GM23248 (cell line): Measurements from ENCODE around the gene NHLRC3. TPM values are rescaled to one million over a fixed set of nuclear protein-coding genes. Genes with fewer than 3 reads are reported as not detected.
A peak's percentile ranks its signal among the peaks of the same experiment; 100 is the strongest.

Experiments used
- DNase-seq: peaks from one replicate; pipeline ENCODE4 v3.0.0-alpha.2; 2015
- H2AFZ ChIP-seq: fragments of 200-600 bp; sonication (generic); 2 replicates; pipeline ENCODE4 v1.6.1; 2016; ENCODE audit warnings: antibody characterized with exemption
- H3F3A ChIP-seq: fragments of 200-600 bp; sonication (generic); 2 replicates; pipeline ENCODE4 v1.6.1; 2016; ENCODE audit warnings: mild to moderate bottlenecking, antibody characterized with exemption, mixed run types; ENCODE audit not compliant: insufficient read depth
- H3K27ac ChIP-seq: fragments of 200-600 bp; sonication (generic); 2 replicates; pipeline ENCODE4 v1.5.1; 2016; ENCODE audit warnings: mild to moderate bottlenecking
- H3K27me3 ChIP-seq: fragments of 200-600 bp; sonication (generic); replicated peaks from 2 replicates; pipeline ENCODE4 v1.6.1; 2016; ENCODE audit warnings: mild to moderate bottlenecking; ENCODE audit not compliant: insufficient read depth
- H3K36me3 ChIP-seq: fragments of 200-600 bp; sonication (generic); 2 replicates; pipeline ENCODE4 v1.6.1; 2016; ENCODE audit warnings: low read depth, mild to moderate bottlenecking
- H3K4me1 ChIP-seq: fragments of 200-600 bp; sonication (generic); 2 replicates; pipeline ENCODE4 v1.6.1; 2016; ENCODE audit warnings: mild to moderate bottlenecking; ENCODE audit not compliant: insufficient read depth
- H3K4me2 ChIP-seq: fragments of 200-600 bp; sonication (generic); one replicate; pipeline ENCODE4 v1.6.1; 2016; ENCODE audit warnings: mild to moderate bottlenecking; ENCODE audit not compliant: unreplicated experiment
- H3K4me3 ChIP-seq: fragments of 200-600 bp; sonication (generic); 2 replicates; pipeline ENCODE4 v1.5.1; 2016; ENCODE audit warnings: mild to moderate bottlenecking
- H3K79me2 ChIP-seq: fragments of 200-600 bp; sonication (generic); 2 replicates; pipeline ENCODE4 v1.6.1; 2016; ENCODE audit warnings: mild to moderate bottlenecking; ENCODE audit not compliant: insufficient read depth
- H3K9ac ChIP-seq: fragments of 200-600 bp; sonication (generic); 2 replicates; pipeline ENCODE4 v1.6.1; 2016; ENCODE audit warnings: mild to moderate bottlenecking
- H3K9me2 ChIP-seq: fragments of 200-600 bp; sonication (generic); 2 replicates; pipeline ENCODE4 v1.6.1; 2016; ENCODE audit warnings: mixed run types, mild to moderate bottlenecking, moderate library complexity; ENCODE audit not compliant: insufficient read depth
- H3K9me3 ChIP-seq: fragments of 200-600 bp; sonication (generic); one replicate; pipeline ENCODE4 v1.6.1; 2017; ENCODE audit warnings: low read depth
- H4K20me1 ChIP-seq: fragments of 200-600 bp; sonication (generic); 2 replicates; pipeline ENCODE4 v1.6.0; 2016; ENCODE audit not compliant: insufficient read depth
- EZH2 ChIP-seq: fragments of 200-600 bp; sonication (generic); IDR thresholded peaks from 2 replicates; pipeline ENCODE4 v1.6.1; 2018; ENCODE audit warnings: antibody characterized with exemption, mild to moderate bottlenecking; ENCODE audit not compliant: insufficient read depth, poor library complexity, severe bottlenecking
- EZH2phosphoT487 ChIP-seq: fragments of 200-600 bp; sonication (generic); IDR thresholded peaks from 2 replicates; pipeline ENCODE4 v1.6.1; 2018; ENCODE audit warnings: antibody characterized with exemption, moderate library complexity, mild to moderate bottlenecking, low read depth; ENCODE audit not compliant: insufficient read depth
- WGBS, 2 experiments: methylation state at CpG; one replicate each; pipeline ENCODE4 v1.1.6; 2015 to 2017; ENCODE audit warnings: low lambda C conversion rate in 2 of 2, low coverage in 1 of 2; ENCODE audit errors: missing lambda C conversion rate in 2 of 2; 5-methylcytosine and 5-hydroxymethylcytosine counted together
- in situ Hi-C: fragments of 300-500 bp; cut with MboI; formaldehyde crosslinking; loops from 2 replicates; pipeline ENCODE4 v1.15.0; 2020
- polyA plus RNA-seq: library from polyadenylated mRNA; unstranded; fragments of >200 nt; fragmentation: Nextera tagmentation; extraction: Ambion mirVana; gene quantifications from 2 replicates; pipeline ENCODE4 v1.2.1, GENCODE V29; 2016
- total RNA-seq: library from RNA; depleted of rRNA; stranded (reverse); fragments of >200 nt; shearing (Covaris generic); gene quantifications from 2 replicates; pipeline ENCODE4 v1.2.3, GENCODE V29; 2014

Gene NHLRC3
- total and polyA plus RNA-seq, 2 experiments from 2014 or later = 7.6 to 7.8 TPM

DNA sequence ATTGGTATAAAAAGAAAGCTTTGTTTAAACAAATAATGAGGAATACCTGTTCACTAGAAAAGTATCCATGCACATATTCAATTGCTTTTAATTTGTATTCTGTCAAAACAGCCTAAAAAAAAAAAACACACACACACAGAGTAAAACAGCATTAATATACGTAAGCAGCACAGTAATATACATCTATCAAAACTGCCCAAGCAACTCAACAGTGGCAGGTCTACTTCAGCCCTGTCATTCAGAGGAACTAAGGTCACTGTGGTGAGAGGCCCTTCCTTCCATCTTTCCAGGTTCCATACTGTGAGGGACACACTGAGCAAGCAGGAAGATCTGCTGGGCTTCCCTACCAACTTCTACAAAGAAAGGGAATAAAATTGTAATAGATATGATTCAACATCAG, 4.2 kb upstream of the NHLRC3 start:
- Histone ChIP-seq H3K9ac (no peak overlapping the region), H3F3A (no peaks in the 10 kb centered on the region), H3K27ac (no peak overlapping the region), H3K4me2 (no peak overlapping the region), H3K9me2 (no peaks in the 10 kb centered on the region), H3K36me3 (no peaks in the 10 kb centered on the region), H3K9me3 (no peaks in the 10 kb centered on the region), H3K79me2 (peaks cover 77% of the 10 kb centered on the region), H3K27me3 (no peaks in the 10 kb centered on the region), H3K4me3 (no peak overlapping the region), H3K4me1 (peaks cover 12% of the 10 kb centered on the region; the same call in 1 of the 2 replicates), H4K20me1 (0 out of 2 replicates have a peak, but pooled peaks cover 4% of the 10 kb centered on the region), H2AFZ (no peak overlapping the region)
- WGBS, 2 experiments = 97 to 100% methylated on average over 1 of the region's 1 CpG
- DNase-seq = no peak
- in situ Hi-C loops = loop anchor here (25.0 kb wide), 1 partner anchor 578 kb away; the partner anchor contains the start of gene LHFPL6
- TF ChIP-seq EZH2 = no peak
- TF ChIP-seq EZH2phosphoT487 = no peak

DNA sequence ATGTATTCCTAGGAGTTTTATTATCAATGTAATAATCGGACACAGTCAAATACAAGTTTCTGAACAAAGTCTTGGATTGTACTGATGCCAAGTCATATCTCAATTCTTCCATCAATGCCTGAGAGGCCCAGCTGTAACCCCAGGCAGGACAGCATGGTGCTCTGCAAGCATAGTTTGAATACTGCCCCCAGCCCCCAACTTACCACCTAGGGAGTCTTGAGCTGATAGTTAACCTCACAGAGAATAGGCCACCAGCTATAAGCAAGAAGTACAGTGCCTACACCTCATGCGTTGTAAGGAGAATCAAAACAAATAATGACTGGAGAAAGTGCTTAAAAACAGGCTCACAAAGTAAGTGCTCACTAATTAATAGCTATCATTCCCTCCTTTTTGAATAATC, 3.1 kb upstream of the NHLRC3 start:
- TF ChIP-seq EZH2phosphoT487 (no peak), EZH2 (no peak)
- no peak overlapping the region for H3K27ac ChIP-seq
- no peaks in the 10 kb centered on the region for H3K9me2 ChIP-seq
- H3K4me1 ChIP-seq = peaks cover 17% of the 10 kb centered on the region
- peak overlapping the region; percentile 97 for H3K4me3 ChIP-seq
- H3K9ac ChIP-seq = peak overlapping the region; percentile 88
- H3K36me3 ChIP-seq = no peaks in the 10 kb centered on the region
- H4K20me1 ChIP-seq = 0 out of 2 replicates have a peak, but pooled peaks cover 4% of the 10 kb centered on the region
- H3K27me3 ChIP-seq = no peaks in the 10 kb centered on the region
- WGBS, 2 experiments = 65 to 77% methylated on average over 2 of the region's 2 CpGs
- no peaks in the 10 kb centered on the region for H3K9me3 ChIP-seq
- no peaks in the 10 kb centered on the region for H3F3A ChIP-seq
- peak overlapping the region; percentile 98 for H3K4me2 ChIP-seq
- peaks cover 82% of the 10 kb centered on the region for H3K79me2 ChIP-seq
- peak overlapping the region; percentile 99; the same call in 1 of the 2 replicates for H2AFZ ChIP-seq
- in situ Hi-C loops = loop anchor here (25.0 kb wide), 1 partner anchor 577 kb away; the partner anchor contains the start of gene LHFPL6
- DNase-seq = no peak

DNA sequence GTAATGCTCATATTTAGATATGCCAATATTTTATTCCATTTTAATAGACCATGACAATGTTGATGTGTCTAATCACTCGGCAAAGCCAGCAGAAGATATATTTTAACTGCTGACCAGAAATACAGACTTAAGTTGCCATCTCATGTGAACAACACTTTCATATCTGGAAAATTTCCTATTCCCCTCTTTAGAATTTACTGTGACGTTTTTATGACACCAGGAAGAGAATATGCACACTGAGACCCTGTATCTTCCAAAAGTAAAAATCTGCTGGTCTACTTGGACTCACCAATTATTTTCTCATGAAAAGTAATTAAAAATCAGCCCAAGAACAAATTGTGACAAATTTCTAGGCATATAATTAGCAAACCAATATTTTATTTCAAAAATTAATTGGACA, 2.5 kb upstream of the NHLRC3 start:
- Histone ChIP-seq H3F3A (no peaks in the 10 kb centered on the region), H3K4me3 (peak overlapping the region; percentile 97), H3K4me2 (peak overlapping the region; percentile 98), H3K27me3 (no peaks in the 10 kb centered on the region), H3K27ac (no peak overlapping the region), H4K20me1 (0 out of 2 replicates have a peak, but pooled peaks cover 4% of the 10 kb centered on the region), H3K79me2 (peaks cover 80% of the 10 kb centered on the region), H2AFZ (peak overlapping the region; percentile 99), H3K9ac (peak overlapping the region; percentile 88), H3K9me3 (no peaks in the 10 kb centered on the region), H3K9me2 (no peaks in the 10 kb centered on the region), H3K4me1 (peaks cover 17% of the 10 kb centered on the region), H3K36me3 (no peaks in the 10 kb centered on the region)
- DNase-seq = peak; percentile 8
- 6 to 19% methylated on average over 2 of the region's 2 CpGs for WGBS, 2 experiments
- in situ Hi-C loops = loop anchor here (25.0 kb wide), 1 partner anchor 577 kb away; the partner anchor contains the start of gene LHFPL6
- no peak for TF ChIP-seq EZH2phosphoT487
- TF ChIP-seq EZH2 = no peak

DNA sequence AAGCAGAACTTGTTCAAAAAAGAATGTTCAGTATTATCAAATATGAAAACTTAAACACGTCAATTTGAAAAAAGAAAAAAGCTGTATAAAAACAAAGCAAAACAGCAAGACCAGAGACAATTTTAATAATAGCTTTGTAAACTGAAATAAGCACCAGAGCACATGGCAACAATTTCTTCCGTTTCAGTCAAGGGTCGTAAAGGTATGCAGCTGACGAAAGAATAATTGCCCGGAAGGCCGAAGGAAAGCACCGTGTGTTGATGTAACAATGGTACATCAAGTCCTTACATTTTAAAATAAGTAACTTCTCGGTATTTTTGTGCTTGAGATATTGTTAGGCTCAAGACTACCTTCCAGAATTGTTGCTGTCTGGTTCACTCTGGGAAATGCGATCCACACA, 2.0 kb upstream of the NHLRC3 start:
- Histone ChIP-seq H3K9ac (peak overlapping the region; percentile 88), H3K27me3 (no peaks in the 10 kb centered on the region), H3F3A (no peaks in the 10 kb centered on the region), H3K36me3 (no peaks in the 10 kb centered on the region), H3K27ac (0 out of 2 replicates have a peak overlapping the region, but pooled peaks have one; percentile 6), H2AFZ (peak overlapping the region; percentile 99), H3K4me1 (peaks cover 17% of the 10 kb centered on the region), H3K79me2 (peaks cover 75% of the 10 kb centered on the region), H3K9me3 (no peaks in the 10 kb centered on the region), H3K9me2 (no peaks in the 10 kb centered on the region), H4K20me1 (0 out of 2 replicates have a peak, but pooled peaks cover 4% of the 10 kb centered on the region), H3K4me2 (peak overlapping the region; percentile 98), H3K4me3 (peak overlapping the region; percentile 97)
- no peak for TF ChIP-seq EZH2
- peak; percentile 37 for DNase-seq
- in situ Hi-C loops = loop anchor here (25.0 kb wide), 1 partner anchor 576 kb away; the partner anchor contains the start of gene LHFPL6
- 4 to 6% methylated on average over 9 of the region's 9 CpGs for WGBS, 2 experiments
